Activated naive CD4-positive, alpha-beta T cell treated with anti-CD3 and anti-CD28 coated beads, Interleukin-2, amount 50 U/mL, for 24 hours (primary cell): ENCODE measurements around the gene MEX3D.
"Not testable (repeated sequence)": the region's sequence is repeated elsewhere in the genome, so short reads cannot be mapped to it uniquely, and the experiment has no call there.

Experiments used
- H3K27ac Mint-ChIP-seq: one replicate; pipeline ENCODE4 v1.8.0; 2021; ENCODE audit warnings: mild to moderate bottlenecking, mixed read lengths
- H3K27me3 Mint-ChIP-seq: one replicate; pipeline ENCODE4 v1.8.0; 2021; ENCODE audit warnings: mixed read lengths
- H3K36me3 Mint-ChIP-seq: one replicate; pipeline ENCODE4 v1.8.0; 2021; ENCODE audit warnings: mixed read lengths
- H3K4me1 Mint-ChIP-seq: one replicate; pipeline ENCODE4 v1.8.0; 2021; ENCODE audit warnings: mixed read lengths
- H3K4me3 Mint-ChIP-seq: one replicate; pipeline ENCODE4 v1.8.0; 2021; ENCODE audit warnings: mild to moderate bottlenecking, mixed read lengths
- H3K9me3 Mint-ChIP-seq: one replicate; pipeline ENCODE4 v1.8.0; 2021; ENCODE audit warnings: mixed read lengths

MEX3D gene

DNA sequence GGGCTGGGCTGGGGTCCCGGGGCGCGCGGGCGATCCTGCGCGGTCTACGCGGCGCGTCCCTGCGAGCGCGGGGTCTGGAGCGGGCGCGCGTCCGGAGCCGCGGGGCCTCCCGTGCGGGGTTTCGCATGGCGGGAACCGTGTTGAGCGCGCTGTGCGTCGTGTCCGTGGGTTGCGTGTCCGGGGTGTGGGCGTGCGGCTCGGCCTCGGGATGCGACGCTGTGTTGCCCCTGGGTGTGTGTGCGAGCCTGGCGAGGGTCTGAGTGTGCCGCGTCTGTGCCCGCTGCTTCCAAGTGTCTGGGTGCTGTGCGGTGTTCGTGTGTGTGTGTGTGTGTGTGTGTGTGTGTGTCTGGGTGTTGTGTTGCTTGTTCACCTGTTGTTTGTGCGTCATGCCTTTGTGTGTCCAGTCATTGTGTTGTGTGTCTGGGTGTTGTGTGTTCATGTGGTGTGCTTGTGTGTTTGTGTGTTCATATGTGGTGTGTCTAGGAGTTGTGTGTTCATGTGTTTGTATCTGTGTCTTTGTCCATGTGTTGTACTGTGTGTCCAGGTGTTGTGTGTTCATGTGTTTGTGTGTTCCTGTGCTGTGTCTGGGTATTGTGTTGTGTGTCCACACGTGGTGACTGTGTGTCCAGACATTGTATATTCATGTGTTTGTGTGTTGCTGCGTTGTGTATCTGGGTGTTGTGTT lies 43.7 kb downstream of the MEX3D start:
- Mint-ChIP-seq H3K4me3 (peak overlapping the region; percentile 41), H3K4me1 (peaks cover 6% of the 10 kb centered on the region), H3K27me3 (peaks cover 20% of the 10 kb centered on the region), H3K27ac (no peak overlapping the region), H3K36me3 (no peaks in the 10 kb centered on the region), H3K9me3 (no peaks in the 10 kb centered on the region)

GRCh38 chr19:1523412-1524286 lies 44.5 kb downstream of the MEX3D start, which contains the start of gene PLK5:
Gene PLK5, plus strand, starts transcription at chr19:1524077. Its CDS starts 2,920 bp downstream, at chr19:1526997.
- peaks cover 20% of the 10 kb centered on the region for H3K27me3 Mint-ChIP-seq
- no peaks in the 10 kb centered on the region for H3K9me3 Mint-ChIP-seq
- H3K36me3 Mint-ChIP-seq, result no peaks in the 10 kb centered on the region
- H3K27ac Mint-ChIP-seq, result no peak within 1 kb of the TSS
- peak within 1 kb of the TSS; percentile 41 for H3K4me3 Mint-ChIP-seq
- H3K4me1 Mint-ChIP-seq, result peaks cover 6% of the 10 kb centered on the region

DNA sequence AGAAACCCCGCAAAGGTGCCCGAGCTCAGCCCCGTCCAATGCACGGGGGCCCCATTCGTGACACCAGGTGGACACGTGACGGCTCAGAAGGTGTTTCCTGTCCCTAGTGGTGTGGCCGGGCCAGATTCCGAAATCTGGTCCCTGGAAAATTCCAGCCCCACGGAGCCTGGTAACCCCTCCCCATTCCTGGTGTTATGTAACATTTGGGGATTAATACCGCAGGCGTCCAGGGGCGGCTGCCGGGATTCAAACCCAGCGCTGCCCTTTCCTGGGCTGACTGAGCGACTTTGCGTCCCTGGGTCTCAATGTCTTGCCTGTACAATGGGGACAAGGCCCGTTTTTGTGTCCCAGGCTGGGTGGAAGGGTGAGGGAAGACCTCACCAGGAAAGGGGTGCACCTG lies 45.3 kb downstream of the MEX3D start:
- Mint-ChIP-seq H3K27ac (no peak overlapping the region), H3K4me1 (peaks cover 6% of the 10 kb centered on the region), H3K9me3 (no peaks in the 10 kb centered on the region), H3K4me3 (no peak overlapping the region), H3K36me3 (no peaks in the 10 kb centered on the region), H3K27me3 (peaks cover 20% of the 10 kb centered on the region)

- H3K4me3 Mint-ChIP-seq, result no peak overlapping the region
- no peak overlapping the region for H3K27ac Mint-ChIP-seq
- H3K9me3 Mint-ChIP-seq, result no peaks in the 10 kb centered on the region
- H3K27me3 Mint-ChIP-seq, result peaks cover 19% of the 10 kb centered on the region
- H3K36me3 Mint-ChIP-seq, result no peaks in the 10 kb centered on the region
- peaks cover 6% of the 10 kb centered on the region for H3K4me1 Mint-ChIP-seq
These were observed 46.1 kb downstream of the MEX3D start for GRCh38 chr19:1522061-1522460.

GRCh38 chr19:1521636-1522035 lies 46.5 kb downstream of the MEX3D start:
- no peaks in the 10 kb centered on the region for H3K9me3 Mint-ChIP-seq
- peaks cover 6% of the 10 kb centered on the region for H3K4me1 Mint-ChIP-seq
- H3K4me3 Mint-ChIP-seq, result no peak overlapping the region
- peaks cover 19% of the 10 kb centered on the region for H3K27me3 Mint-ChIP-seq
- no peaks in the 10 kb centered on the region for H3K36me3 Mint-ChIP-seq
- H3K27ac Mint-ChIP-seq, result no peak overlapping the region

GRCh38 chr19:1520203-1520780 lies 47.8 kb downstream of the MEX3D start:
- Mint-ChIP-seq H3K27ac (no peak overlapping the region), H3K4me3 (no peak overlapping the region), H3K36me3 (no peaks in the 10 kb centered on the region), H3K4me1 (peaks cover 6% of the 10 kb centered on the region), H3K9me3 (no peaks in the 10 kb centered on the region), H3K27me3 (peaks cover 9% of the 10 kb centered on the region)

- not testable (repeated sequence) for H3K36me3 Mint-ChIP-seq, H3K4me1 Mint-ChIP-seq, H3K4me3 Mint-ChIP-seq, H3K27ac Mint-ChIP-seq, H3K27me3 Mint-ChIP-seq, H3K9me3 Mint-ChIP-seq
These were observed 48.3 kb downstream of the MEX3D start for GRCh38 chr19:1519802-1520201.

- peaks cover 3% of the 10 kb centered on the region for H3K27me3 Mint-ChIP-seq
- no peaks in the 10 kb centered on the region for H3K9me3 Mint-ChIP-seq
- H3K4me1 Mint-ChIP-seq, result no peaks in the 10 kb centered on the region
- no peak overlapping the region for H3K4me3 Mint-ChIP-seq
- H3K27ac Mint-ChIP-seq, result no peak overlapping the region
- H3K36me3 Mint-ChIP-seq, result no peaks in the 10 kb centered on the region
These were observed 49.7 kb downstream of the MEX3D start for GRCh38 chr19:1518471-1518870.

DNA sequence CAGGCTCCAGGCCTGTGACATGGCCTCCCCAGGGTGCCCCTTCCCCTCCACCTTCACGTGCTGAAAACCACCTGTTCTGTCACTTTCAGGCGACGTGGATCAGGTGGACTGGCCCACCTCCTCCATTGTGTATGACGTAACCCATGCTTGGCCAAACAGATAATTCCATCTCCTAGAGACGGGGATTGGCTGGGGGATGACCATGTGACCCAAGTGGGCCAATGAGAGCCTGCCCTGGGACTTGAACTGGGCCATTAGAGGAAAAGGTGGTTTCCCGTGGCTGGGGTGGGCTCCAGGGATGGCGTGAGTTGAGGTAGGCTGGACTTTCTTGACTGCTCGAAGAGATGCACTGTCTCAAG lies 51.8 kb downstream of the MEX3D start:
- no peak overlapping the region for H3K4me3 Mint-ChIP-seq
- H3K9me3 Mint-ChIP-seq, result no peaks in the 10 kb centered on the region
- H3K4me1 Mint-ChIP-seq, result peaks cover 6% of the 10 kb centered on the region
- no peak overlapping the region for H3K27ac Mint-ChIP-seq
- no peaks in the 10 kb centered on the region for H3K36me3 Mint-ChIP-seq
- no peaks in the 10 kb centered on the region for H3K27me3 Mint-ChIP-seq

DNA sequence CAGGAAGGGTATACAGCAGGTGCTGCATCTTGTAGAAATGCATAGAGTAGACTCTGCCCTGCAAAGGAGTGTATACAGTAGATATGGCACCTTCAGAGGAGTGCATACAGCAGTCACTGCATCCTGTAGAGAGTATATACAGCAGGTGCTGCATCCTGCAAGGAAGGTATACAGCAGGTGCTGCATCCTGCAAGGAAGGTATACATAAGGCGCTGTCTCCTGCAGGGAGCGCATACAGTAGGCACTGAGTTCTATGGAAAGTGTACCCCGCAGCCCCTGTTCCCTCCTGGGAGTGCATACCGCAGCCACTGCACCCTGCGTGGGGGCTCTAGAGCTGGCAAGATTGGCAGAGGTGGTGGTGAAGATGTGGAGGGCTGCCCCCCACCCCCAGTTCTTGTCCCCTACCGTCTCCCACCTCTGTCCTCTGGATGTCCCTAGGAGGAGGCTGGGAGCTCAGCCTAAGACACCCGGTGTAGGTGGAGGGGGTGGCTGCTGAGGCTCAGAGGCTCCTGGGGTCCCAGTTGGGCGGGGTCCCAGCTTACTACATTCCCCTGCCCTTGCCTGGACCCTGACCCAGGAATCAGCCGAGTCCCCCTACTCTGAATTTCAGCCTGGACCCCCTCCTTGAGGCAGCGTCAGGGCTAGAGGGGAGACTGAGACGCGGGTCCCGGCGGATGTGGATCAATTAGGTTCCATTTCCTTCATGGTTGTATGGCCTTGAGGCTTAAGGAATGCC lies 53.0 kb downstream of the MEX3D start:
- no peaks in the 10 kb centered on the region for H3K36me3 Mint-ChIP-seq
- no peak overlapping the region for H3K4me3 Mint-ChIP-seq
- H3K27me3 Mint-ChIP-seq, result no peaks in the 10 kb centered on the region
- H3K27ac Mint-ChIP-seq, result no peak overlapping the region
- peaks cover 6% of the 10 kb centered on the region for H3K4me1 Mint-ChIP-seq
- H3K9me3 Mint-ChIP-seq, result no peaks in the 10 kb centered on the region

DNA sequence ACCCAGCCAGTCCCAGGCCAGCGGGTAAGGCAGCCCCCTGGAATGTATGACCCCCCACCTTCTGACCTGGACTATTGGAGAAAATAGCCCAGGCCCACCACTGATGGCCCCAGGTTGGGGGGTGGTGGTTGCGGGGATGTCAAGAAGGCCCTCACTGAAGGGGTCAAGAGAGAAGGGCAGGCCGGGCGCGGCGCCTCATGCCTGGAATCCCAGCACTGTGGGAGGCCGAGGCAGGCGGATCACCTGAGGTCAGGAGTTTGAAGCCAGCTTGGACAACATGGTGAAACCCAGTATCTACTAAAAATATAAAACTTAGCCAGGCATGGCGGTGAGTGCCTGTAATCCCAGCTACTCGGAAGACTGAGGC lies 53.8 kb downstream of the MEX3D start:
- H3K27me3 Mint-ChIP-seq, result no peaks in the 10 kb centered on the region
- H3K36me3 Mint-ChIP-seq, result no peaks in the 10 kb centered on the region
- H3K27ac Mint-ChIP-seq, result no peak overlapping the region
- H3K4me3 Mint-ChIP-seq, result no peak overlapping the region
- H3K4me1 Mint-ChIP-seq, result peaks cover 6% of the 10 kb centered on the region
- no peaks in the 10 kb centered on the region for H3K9me3 Mint-ChIP-seq

- no peaks in the 10 kb centered on the region for H3K27me3 Mint-ChIP-seq
- H3K9me3 Mint-ChIP-seq, result no peaks in the 10 kb centered on the region
- no peak overlapping the region for H3K4me3 Mint-ChIP-seq
- H3K27ac Mint-ChIP-seq, result no peak overlapping the region
- peaks cover 7% of the 10 kb centered on the region for H3K4me1 Mint-ChIP-seq
- no peaks in the 10 kb centered on the region for H3K36me3 Mint-ChIP-seq
These were observed 54.4 kb downstream of the MEX3D start for GRCh38 chr19:1513499-1514294.

- peaks cover 11% of the 10 kb centered on the region for H3K4me1 Mint-ChIP-seq
- no peaks in the 10 kb centered on the region for H3K36me3 Mint-ChIP-seq
- no peaks in the 10 kb centered on the region for H3K9me3 Mint-ChIP-seq
- peak within 1 kb of the TSS; percentile 55 for H3K27ac Mint-ChIP-seq
- H3K4me3 Mint-ChIP-seq, result peak within 1 kb of the TSS; percentile 76
- no peaks in the 10 kb centered on the region for H3K27me3 Mint-ChIP-seq
These were observed 55.2 kb downstream of the MEX3D start, which contains the start of gene ADAMTSL5 for GRCh38 chr19:1512671-1513498. Gene ADAMTSL5, minus strand, starts transcription at chr19:1513019. Its CDS starts 2,076 bp downstream, at chr19:1510943.
